GM23338 (cell line): ENCODE measurements around the gene NECAB3. TPM values are rescaled to one million over a fixed set of nuclear protein-coding genes. Genes with fewer than 3 reads are reported as not detected.

Source experiments
- ATAC-seq: fragments of 200-7000 bp; cut with Tn5 transposase; 3 replicates; pipeline ENCODE4 v1.9.1; 2020
- DNase-seq: peaks from one replicate; pipeline ENCODE4 v3.0.0-alpha.2; 2015; ENCODE audit warnings: low spot score
- H2AFZ ChIP-seq: fragments of 200-600 bp; sonication (generic); 2 replicates; pipeline ENCODE4 v1.8.0; 2016; ENCODE audit warnings: antibody characterized with exemption, mild to moderate bottlenecking, moderate library complexity
- H3F3A ChIP-seq: fragments of 200-600 bp; sonication (generic); replicated peaks from 2 replicates; pipeline ENCODE4 v1.8.0; 2017; ENCODE audit warnings: antibody characterized with exemption, mixed run types, low read depth
- H3K27ac ChIP-seq: fragments of 200-600 bp; sonication (generic); 2 replicates; pipeline ENCODE4 v1.6.1; 2016; ENCODE audit warnings: low read depth
- H3K27me3 ChIP-seq: fragments of 200-600 bp; sonication (generic); 2 replicates; pipeline ENCODE4 v1.8.0; 2016; ENCODE audit warnings: mild to moderate bottlenecking, mixed run types, moderate library complexity; ENCODE audit not compliant: insufficient read depth
- H3K36me3 ChIP-seq: fragments of 200-600 bp; sonication (generic); 2 replicates; pipeline ENCODE4 v1.8.0; 2016; ENCODE audit warnings: mild to moderate bottlenecking; ENCODE audit not compliant: insufficient read depth
- H3K4me1 ChIP-seq: fragments of 200-600 bp; sonication (generic); 2 replicates; pipeline ENCODE4 v1.8.0; 2016; ENCODE audit warnings: mild to moderate bottlenecking, moderate library complexity; ENCODE audit not compliant: insufficient read depth
- H3K4me2 ChIP-seq: fragments of 200-600 bp; sonication (generic); 2 replicates; pipeline ENCODE4 v1.7.1; 2017; ENCODE audit warnings: mixed run types
- H3K4me3 ChIP-seq: fragments of 200-600 bp; sonication (generic); 2 replicates; pipeline ENCODE4 v1.6.1; 2016; ENCODE audit warnings: mixed run types
- H3K79me2 ChIP-seq: fragments of 200-600 bp; sonication (generic); replicated peaks from 2 replicates; pipeline ENCODE4 v1.8.0; 2017; ENCODE audit warnings: mild to moderate bottlenecking; ENCODE audit not compliant: insufficient read depth
- H3K9me2 ChIP-seq: fragments of 200-600 bp; sonication (generic); 2 replicates; pipeline ENCODE4 v1.8.0; 2017; ENCODE audit not compliant: insufficient read depth
- H4K20me1 ChIP-seq: fragments of 200-600 bp; sonication (generic); replicated peaks from 2 replicates; pipeline ENCODE4 v1.8.0; 2017; ENCODE audit warnings: mild to moderate bottlenecking; ENCODE audit not compliant: insufficient read depth
- H3K27ac Mint-ChIP-seq: 2 replicates; pipeline ENCODE4 v1.8.0; 2020; ENCODE audit warnings: inconsistent platforms, mild to moderate bottlenecking, moderate library complexity, mixed read lengths
- H3K27me3 Mint-ChIP-seq: 3 replicates; pipeline ENCODE4 v1.8.0; 2022; ENCODE audit warnings: low read depth, mild to moderate bottlenecking, moderate library complexity, mixed read lengths, inconsistent platforms; ENCODE audit not compliant: insufficient read depth, poor library complexity
- H3K36me3 Mint-ChIP-seq: 3 replicates; pipeline ENCODE4 v1.8.0; 2021; ENCODE audit warnings: low read depth, mild to moderate bottlenecking, inconsistent platforms, moderate library complexity, mixed read lengths
- H3K4me1 Mint-ChIP-seq: 3 replicates; pipeline ENCODE4 v1.8.0; 2020; ENCODE audit warnings: mild to moderate bottlenecking, inconsistent platforms, mixed read lengths
- H3K4me3 Mint-ChIP-seq: 3 replicates; pipeline ENCODE4 v1.8.0; 2021; ENCODE audit warnings: moderate library complexity, mild to moderate bottlenecking, inconsistent platforms, mixed read lengths
- H3K9me3 Mint-ChIP-seq: 3 replicates; pipeline ENCODE4 v1.8.0; 2020; ENCODE audit warnings: moderate library complexity, mild to moderate bottlenecking, inconsistent platforms, mixed read lengths
- CREB1 ChIP-seq: fragments of 250-450 bp; sonication (Bioruptor Pico); IDR thresholded peaks from 2 replicates; pipeline ENCODE4 v1.5.0; 2020; ENCODE audit warnings: low read depth, mild to moderate bottlenecking, moderate library complexity
- CTCF ChIP-seq, 2 experiments: fragments of 200-600 bp in 1 of 2; sonication (generic) in 1 of 2; conservative IDR thresholded peaks; 2 replicates each; pipeline versions ENCODE4 v1.5.1 to v1.6.1; 2016 to 2017; ENCODE audit warnings: antibody characterized with exemption in 2 of 2, low read depth in 2 of 2, mild to moderate bottlenecking in 2 of 2, moderate library complexity in 1 of 2
- ETS1 ChIP-seq: IDR thresholded peaks from 2 replicates; pipeline ENCODE4 v1.6.1; 2016; ENCODE audit warnings: antibody characterized with exemption
- EZH2 ChIP-seq: fragments of 200-600 bp; sonication (generic); IDR thresholded peaks from one replicate; pipeline ENCODE4 v1.8.0; 2017; ENCODE audit warnings: antibody characterized with exemption, mild to moderate bottlenecking, low read depth; ENCODE audit not compliant: unreplicated experiment
- JUNB ChIP-seq: IDR thresholded peaks from one replicate; pipeline ENCODE4 v1.6.1; 2016; ENCODE audit warnings: antibody characterized with exemption; ENCODE audit not compliant: unreplicated experiment
- POLR2AphosphoS5 ChIP-seq: IDR thresholded peaks from 2 replicates; pipeline ENCODE4 v1.6.1; 2016; ENCODE audit warnings: antibody characterized with exemption, low read depth
- REST ChIP-seq: IDR thresholded peaks from one replicate; pipeline ENCODE4 v1.6.1; 2018; ENCODE audit warnings: antibody characterized with exemption; ENCODE audit not compliant: unreplicated experiment
- ZNF331 ChIP-seq: fragments of 250-450 bp; sonication (Bioruptor Pico); IDR thresholded peaks from 2 replicates; pipeline ENCODE4 v1.5.0; 2020; ENCODE audit warnings: low read depth, mild to moderate bottlenecking, moderate library complexity
- polyA plus RNA-seq: library from polyadenylated mRNA; unstranded; fragments of >200 nt; fragmentation: Nextera tagmentation; extraction: Ambion mirVana; gene quantifications from 2 replicates; pipeline ENCODE4 v1.2.1, GENCODE V29; 2016
- total RNA-seq: library from RNA; depleted of rRNA; stranded (reverse); fragments of >200 nt; shearing (Covaris generic); gene quantifications from 2 replicates; pipeline ENCODE4 v1.2.3, GENCODE V29; 2014

NECAB3 gene
- total and polyA plus RNA-seq, 2 experiments from 2014 or later = 8.5 to 28.4 TPM

GRCh38 chr20:33680686-33681085 lies 6.5 kb upstream of the NECAB3 start:
- Histone ChIP-seq H4K20me1 (peaks cover 31% of the 10 kb centered on the region; the same call in 1 of the 2 replicates), H3K4me1 (peaks cover 6% of the 10 kb centered on the region; the same call in 1 of the 2 replicates), H3K79me2 (peaks cover 39% of the 10 kb centered on the region), H3K36me3 (peaks cover 4% of the 10 kb centered on the region; the same call in 1 of the 2 replicates), H2AFZ (no peak overlapping the region), H3K9me2 (no peaks in the 10 kb centered on the region), H3K4me3 (no peak overlapping the region), H3F3A (0 out of 2 replicates have a peak, but pooled peaks cover 8% of the 10 kb centered on the region), H3K27me3 (no peaks in the 10 kb centered on the region), H3K27ac (no peak overlapping the region), H3K4me2 (no peak overlapping the region)
- Mint-ChIP-seq H3K9me3 (no peaks in the 10 kb centered on the region; the same call in 2 of the 3 replicates), H3K4me3 (no peak overlapping the region), H3K36me3 (peaks cover 37% of the 10 kb centered on the region), H3K4me1 (peaks cover 25% of the 10 kb centered on the region), H3K27me3 (peaks cover 10% of the 10 kb centered on the region), H3K27ac (no peak overlapping the region)
- TF ChIP-seq POLR2AphosphoS5 = no peak
- no peak for TF ChIP-seq ZNF331 (CRISPR knock-in tag)
- no peak for DNase-seq
- ATAC-seq = no peak

GRCh38 chr20:33679758-33680485 lies 5.7 kb upstream of the NECAB3 start:
- Mint-ChIP-seq H3K4me3 (no peak overlapping the region), H3K36me3 (peaks cover 37% of the 10 kb centered on the region), H3K9me3 (no peaks in the 10 kb centered on the region; the same call in 2 of the 3 replicates), H3K27ac (no peak overlapping the region), H3K27me3 (peaks cover 9% of the 10 kb centered on the region), H3K4me1 (peaks cover 28% of the 10 kb centered on the region)
- Histone ChIP-seq H2AFZ (no peak overlapping the region), H3K4me2 (no peak overlapping the region), H3K79me2 (peaks cover 31% of the 10 kb centered on the region), H3K27me3 (no peaks in the 10 kb centered on the region), H3F3A (peaks cover 13% of the 10 kb centered on the region; the same call in 1 of the 2 replicates), H3K4me1 (peaks cover 12% of the 10 kb centered on the region), H4K20me1 (peaks cover 28% of the 10 kb centered on the region; the same call in 1 of the 2 replicates), H3K27ac (no peak overlapping the region), H3K9me2 (no peaks in the 10 kb centered on the region), H3K36me3 (peaks cover 4% of the 10 kb centered on the region; the same call in 1 of the 2 replicates), H3K4me3 (no peak overlapping the region)
- ATAC-seq (no peak), DNase-seq (no peak)
- TF ChIP-seq CREB1 = no peak

DNA sequence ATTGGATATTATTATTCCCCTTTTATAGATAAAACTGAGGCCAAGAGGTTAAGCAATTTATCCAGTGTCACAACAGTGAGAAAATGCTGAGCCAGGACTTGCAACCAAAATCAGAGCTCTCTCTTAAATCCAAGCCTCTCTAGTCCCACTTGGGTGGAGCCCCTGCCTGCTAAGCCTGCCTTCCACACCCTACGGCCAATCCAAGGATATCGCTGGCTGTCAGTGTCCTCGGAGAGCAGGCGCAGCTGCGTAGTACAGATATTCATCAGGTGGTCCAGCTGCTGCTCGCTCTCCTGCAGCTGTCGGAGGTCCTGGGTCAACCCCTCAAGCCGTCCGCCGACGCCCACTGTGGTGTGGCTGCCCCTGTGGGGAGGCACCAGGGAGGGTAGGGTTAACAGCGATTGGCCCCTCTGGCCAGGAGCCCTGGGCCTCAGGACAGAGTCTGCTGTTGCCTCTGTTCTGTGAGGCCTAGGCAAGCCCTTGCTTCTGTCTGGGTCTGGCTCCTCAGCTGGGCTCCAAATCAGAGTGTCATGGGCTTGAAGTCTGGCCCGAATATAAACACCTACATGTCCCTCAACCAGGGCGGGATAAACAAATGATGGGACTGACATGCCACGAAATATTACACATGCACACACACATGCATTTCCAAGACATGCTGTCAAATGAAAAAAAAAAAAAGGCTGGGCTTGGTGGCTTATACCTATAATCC lies 3.9 kb upstream of the NECAB3 start:
- Histone ChIP-seq H3K36me3 (peaks cover 4% of the 10 kb centered on the region; the same call in 1 of the 2 replicates), H3K27ac (no peak overlapping the region), H3K4me3 (no peak overlapping the region), H2AFZ (no peak overlapping the region), H3K27me3 (no peaks in the 10 kb centered on the region), H3K4me2 (no peak overlapping the region), H3F3A (peaks cover 15% of the 10 kb centered on the region; the same call in 1 of the 2 replicates), H4K20me1 (peaks cover 19% of the 10 kb centered on the region; the same call in 1 of the 2 replicates), H3K4me1 (peaks cover 11% of the 10 kb centered on the region), H3K9me2 (no peaks in the 10 kb centered on the region), H3K79me2 (peaks cover 13% of the 10 kb centered on the region)
- H3K4me3 Mint-ChIP-seq = no peak overlapping the region
- H3K27ac Mint-ChIP-seq = no peak overlapping the region
- no peak for ATAC-seq
- H3K36me3 Mint-ChIP-seq = peaks cover 37% of the 10 kb centered on the region
- no peaks in the 10 kb centered on the region; the same call in 2 of the 3 replicates for H3K9me3 Mint-ChIP-seq
- H3K4me1 Mint-ChIP-seq = peaks cover 24% of the 10 kb centered on the region
- H3K27me3 Mint-ChIP-seq = peaks cover 17% of the 10 kb centered on the region
- DNase-seq = no peak
- TF ChIP-seq CREB1 (no peak), ZNF331 (CRISPR knock-in tag) (no peak), CTCF (conservative IDR thresholded peaks at IDR 0.05; ENCODE audit: low read depth in 2 of 2) (no peak), JUNB (no peak), ETS1 (no peak), EZH2 (no peak), REST (no peak)
